ENCODE measurements around the gene MYL7.

MYL7 gene

GRCh38 chr7:44150466-44150832 lies 9.3 kb upstream of the MYL7 start:
- no peak for DNase-seq (ENCODE audit: low read depth in 2 of 2)

GRCh38 chr7:44149571-44150465 lies 8.7 kb upstream of the MYL7 start:
- no peak for DNase-seq (ENCODE audit: low read depth in 2 of 2)

- no peak for DNase-seq (ENCODE audit: low read depth in 2 of 2)
Measured at GRCh38 chr7:44148961-44149536, 7.9 kb upstream of the MYL7 start.

- DNase-seq (ENCODE audit: low read depth in 2 of 2), result no peak
Measured at GRCh38 chr7:44148166-44148565, 7.0 kb upstream of the MYL7 start.

- DNase-seq (ENCODE audit: low read depth in 2 of 2), result no peak
Measured at GRCh38 chr7:44147026-44147991, 6.2 kb upstream of the MYL7 start.

DNA sequence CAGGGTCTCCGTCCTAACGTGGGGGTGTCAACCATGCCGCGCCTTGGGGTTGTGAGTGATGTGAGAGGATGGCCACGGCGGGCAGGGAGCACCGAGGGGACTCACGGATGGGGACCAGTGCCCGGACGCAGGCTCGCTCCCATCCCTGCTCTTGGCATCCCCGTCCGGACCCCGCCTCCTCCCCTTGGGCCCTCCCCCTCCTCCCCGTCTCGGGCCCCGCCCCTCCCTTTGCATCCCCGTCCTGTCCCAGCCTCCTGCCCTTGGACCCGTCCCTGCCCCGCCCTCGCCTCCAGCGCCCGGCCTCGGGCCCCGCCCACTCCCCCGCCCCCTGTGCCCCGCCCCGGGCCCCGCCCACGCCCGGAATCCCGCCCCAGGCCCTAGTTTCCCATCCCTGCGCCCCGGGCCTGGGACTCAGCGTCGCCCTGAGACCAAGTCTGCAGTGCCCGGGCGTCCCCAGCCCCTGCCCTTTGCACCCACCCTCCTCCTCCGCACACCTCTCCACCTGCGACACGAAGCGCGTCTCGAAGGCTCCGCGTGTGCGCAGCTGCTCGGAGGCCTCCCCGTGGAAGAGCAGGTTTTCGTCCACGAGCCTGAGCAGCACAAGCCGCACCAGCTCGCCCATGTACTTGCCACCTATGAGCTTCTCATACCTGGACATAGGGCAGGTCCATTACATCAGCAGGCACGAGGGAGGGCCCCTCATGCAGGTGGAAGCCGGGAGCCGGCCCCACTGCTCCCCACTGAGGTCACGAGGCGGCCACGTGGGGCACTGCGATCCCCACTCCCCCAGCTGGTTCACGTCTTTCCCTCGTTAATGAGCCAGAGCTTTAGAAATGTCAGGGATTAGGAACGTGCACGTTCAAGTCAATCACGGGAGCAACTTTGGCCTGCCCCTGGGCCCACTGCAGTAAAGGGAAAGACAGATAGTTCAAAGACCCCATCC lies 5.1 kb upstream of the MYL7 start:
- DNase-seq (ENCODE audit: low read depth in 2 of 2), result peak; percentile 27 to 29

DNA sequence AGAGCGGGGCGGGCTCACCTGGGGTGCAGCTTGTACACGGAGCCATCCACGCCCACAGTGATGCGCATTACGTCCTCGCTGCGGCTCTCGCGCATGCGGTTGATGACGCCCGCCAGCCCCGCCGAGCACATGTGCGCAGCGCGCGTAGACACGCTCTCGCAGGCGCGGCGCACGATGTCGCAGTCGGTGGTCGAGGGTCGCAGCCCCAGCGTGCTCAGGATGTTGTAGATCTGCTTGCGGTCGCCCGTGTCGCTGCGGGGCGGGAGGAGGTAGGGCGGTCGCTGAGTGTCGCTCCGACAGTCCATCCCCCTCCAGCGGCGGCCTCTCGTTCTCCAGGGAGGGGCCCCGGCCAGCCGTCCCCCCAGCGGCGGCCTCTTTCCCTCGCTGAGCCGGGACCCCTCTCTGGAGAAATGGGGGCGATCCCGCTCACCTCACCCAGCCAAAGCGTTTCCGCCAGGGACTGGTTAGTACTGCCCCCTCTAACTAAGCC lies 4.4 kb upstream of the MYL7 start:
- no peak for DNase-seq (ENCODE audit: low read depth in 2 of 2)

DNA sequence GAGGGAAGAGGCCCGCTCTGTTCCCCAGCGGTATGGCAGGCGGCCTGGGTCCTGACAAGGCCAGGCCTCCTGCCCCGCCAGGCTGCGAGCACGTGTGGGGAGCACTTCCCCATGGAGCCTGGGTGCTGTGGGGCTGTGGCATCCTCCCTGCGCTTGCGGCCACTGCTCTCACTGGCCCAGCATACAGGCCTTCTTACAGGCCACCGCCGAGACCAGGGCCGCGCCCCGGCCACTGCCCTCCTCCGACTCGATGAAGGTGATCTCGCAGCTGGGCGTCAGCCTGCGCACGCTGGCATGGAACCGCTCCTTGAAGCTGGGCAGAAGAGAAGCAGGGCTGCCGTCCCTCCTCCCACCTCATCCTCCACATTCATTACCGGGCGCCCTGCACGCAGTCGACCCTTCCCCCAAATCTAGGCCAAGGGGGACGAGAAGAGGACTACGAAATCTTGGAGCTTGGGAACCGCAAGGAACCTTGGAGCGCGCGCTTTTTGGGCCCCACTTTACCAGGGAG lies 3.9 kb upstream of the MYL7 start:
- no peak for DNase-seq (ENCODE audit: low read depth in 2 of 2)

DNA sequence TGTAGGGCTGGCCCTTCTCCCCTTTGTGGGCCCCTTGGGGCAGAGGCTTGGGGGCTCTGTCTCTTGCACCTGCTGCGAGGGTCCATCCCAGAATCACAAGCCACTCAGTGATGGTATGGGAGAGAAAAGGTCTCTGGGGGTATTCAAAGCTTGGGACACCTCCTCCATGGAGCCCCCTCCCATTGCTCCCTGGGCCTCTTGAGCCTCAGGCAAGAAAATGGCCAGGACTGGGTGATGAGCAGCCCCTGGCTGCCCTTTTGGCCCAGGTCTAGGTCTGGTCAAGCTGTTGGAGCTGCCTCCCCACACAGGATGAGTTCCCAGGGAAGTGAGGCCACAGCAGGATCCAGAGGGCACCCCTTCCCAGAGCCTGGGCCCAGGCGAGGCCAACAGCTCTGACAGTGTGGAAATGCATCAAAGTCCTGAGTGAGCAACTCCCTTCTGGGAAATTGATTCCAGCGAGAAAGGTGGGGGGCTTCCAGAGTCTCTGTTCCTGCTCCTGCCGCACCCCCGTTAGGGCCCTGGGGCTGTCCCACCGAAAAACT lies 3.4 kb upstream of the MYL7 start:
- DNase-seq (ENCODE audit: low read depth in 2 of 2), result no peak

DNA sequence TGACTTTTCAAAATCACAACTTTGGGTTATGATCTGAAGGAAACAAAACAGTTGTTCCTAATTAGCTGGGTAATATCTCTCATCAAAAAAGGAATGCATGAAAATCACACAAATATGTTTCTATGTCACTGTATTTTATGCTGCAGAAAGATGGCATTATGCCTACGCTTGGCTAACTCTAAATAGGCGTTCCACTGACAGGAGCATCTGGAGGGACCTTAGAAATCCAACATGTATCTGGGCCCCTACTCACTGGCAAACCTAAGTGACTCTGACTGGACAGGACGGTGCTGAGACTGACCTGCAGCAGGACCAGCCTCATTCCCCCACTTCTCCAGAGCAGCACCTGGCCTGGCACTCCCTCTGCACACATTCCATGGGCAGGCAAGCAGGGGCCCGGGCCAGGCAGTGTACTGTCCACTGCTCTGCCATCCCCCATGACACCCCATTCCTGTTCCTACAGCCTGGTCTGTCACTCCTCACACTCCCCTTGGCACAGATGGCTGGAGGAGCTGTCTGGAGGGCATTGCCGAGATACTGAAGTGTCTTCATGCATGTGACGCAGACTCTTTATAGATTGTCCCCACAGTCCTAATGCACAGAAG lies 2.6 kb upstream of the MYL7 start:
- no peak for DNase-seq (ENCODE audit: low read depth in 2 of 2)

- DNase-seq (ENCODE audit: low read depth in 2 of 2), result no peak
Measured at GRCh38 chr7:44142028-44142427, 896 bp upstream of the MYL7 start.

GRCh38 chr7:44140341-44140740 lies 791 bp downstream of the MYL7 start:
- no peak for DNase-seq (ENCODE audit: low read depth in 2 of 2)

- no peak for DNase-seq (ENCODE audit: low read depth in 2 of 2)
Measured at GRCh38 chr7:44139311-44140010, 1.7 kb downstream of the MYL7 start.

- DNase-seq (ENCODE audit: low read depth in 2 of 2), result no peak
Measured at GRCh38 chr7:44138698-44139097, 2.4 kb downstream of the MYL7 start.

DNA sequence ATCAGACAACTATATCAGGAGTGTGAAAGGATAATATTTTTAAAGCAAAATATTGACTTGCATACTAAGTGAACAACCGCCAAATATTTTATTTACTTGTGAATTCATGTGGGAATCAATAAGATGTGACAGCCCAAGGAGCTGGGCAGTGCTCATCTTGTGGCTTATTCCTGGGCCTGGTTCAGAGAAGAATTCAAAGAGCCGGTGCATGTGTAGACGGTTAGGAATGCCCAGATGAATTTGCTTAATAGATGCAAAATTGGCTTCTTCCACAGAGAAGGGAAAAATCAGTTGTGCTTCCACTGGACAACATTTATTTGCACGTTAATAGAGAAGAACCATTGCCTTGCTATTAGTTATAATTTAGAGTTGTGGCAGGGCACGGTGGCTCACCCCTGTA lies 4.4 kb downstream of the MYL7 start:
- no peak for DNase-seq (ENCODE audit: low read depth in 2 of 2)

DNA sequence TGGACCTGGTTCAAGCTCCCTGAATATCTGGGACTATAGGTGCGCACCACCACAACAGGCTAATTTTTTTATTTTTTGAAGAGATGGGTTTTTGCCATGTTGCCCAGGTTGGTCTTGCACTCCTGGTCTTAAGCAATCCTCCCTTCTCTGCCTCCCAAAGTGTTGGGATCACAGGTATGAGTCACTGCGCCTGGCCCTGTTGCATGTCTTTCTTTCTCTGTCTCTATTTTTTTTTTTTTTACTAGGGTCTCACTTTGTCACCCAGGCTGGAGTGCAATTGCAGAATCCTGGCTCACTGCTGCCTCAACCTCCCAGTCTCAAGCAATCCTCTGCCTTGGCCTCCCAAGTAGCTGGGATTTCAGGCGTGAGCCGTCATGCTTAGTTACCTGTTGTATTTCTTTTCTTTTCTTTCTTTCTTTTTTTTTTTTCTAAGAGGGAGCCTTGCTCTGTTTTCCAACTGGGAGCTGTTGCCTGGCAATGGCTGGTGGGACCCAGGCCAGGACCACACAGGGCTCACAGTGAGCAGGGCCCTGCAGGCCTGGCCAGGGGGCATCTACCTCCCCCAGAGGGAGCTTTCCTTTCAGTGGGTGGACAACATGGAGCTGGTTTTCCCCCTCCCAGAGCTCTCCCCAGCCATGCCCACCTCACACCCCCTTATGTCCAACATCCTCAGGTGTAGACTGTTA lies 6.0 kb downstream of the MYL7 start:
- DNase-seq (ENCODE audit: low read depth in 2 of 2), result no peak

DNA sequence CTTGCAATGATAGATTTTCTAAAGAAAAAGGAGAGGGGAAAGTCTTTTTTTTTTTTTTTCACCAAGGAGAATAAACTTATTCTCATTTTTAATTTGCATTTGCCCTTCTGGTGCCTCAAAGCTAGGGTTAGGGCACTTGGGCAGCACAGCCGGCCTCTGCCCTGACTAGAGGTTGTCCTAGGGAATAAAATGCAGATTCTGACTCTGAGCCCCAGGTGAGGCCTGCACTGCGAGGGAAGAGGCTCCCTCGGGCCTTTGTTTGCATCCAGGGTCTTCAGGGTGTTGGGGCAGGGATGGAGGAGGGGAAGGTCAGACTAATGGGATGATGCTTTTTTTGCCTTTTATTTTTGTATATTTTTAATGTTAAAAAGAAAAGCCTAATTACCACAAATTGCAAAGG lies 7.8 kb downstream of the MYL7 start:
- DNase-seq (ENCODE audit: low read depth in 2 of 2), result no peak

DNA sequence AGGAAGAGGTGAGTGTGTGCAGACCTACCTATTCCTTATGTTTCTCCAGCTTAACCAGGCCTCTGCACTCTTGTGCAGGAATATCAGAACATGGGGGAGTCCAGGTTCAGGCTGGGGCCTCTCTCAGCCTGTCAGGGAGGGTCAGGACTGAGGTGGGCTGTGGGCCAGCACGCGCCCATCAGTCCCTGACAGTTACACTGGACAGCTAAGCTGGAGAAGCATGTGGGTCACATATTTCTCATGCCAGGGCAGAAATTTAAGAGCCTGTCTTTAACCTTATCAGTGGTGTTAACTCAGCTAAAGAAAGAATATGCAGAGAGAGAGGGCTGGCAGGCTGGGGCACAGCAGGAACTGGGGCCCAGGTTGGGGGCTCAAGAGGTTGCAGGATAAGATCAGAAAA lies 9.1 kb downstream of the MYL7 start:
- DNase-seq (ENCODE audit: low read depth in 2 of 2), result no peak

Data from fibroblast of skin of left quadriceps (primary cell).